Neural crest cell (in vitro differentiated cells): ENCODE data around the gene EGFL6. TPM values are rescaled to one million over a fixed set of nuclear protein-coding genes. Genes with fewer than 3 reads are reported as not detected.
"Not testable (repeated sequence)": the region's sequence is repeated elsewhere in the genome, so short reads cannot be mapped to it uniquely, and the experiment has no call there.

ENCODE experiments used
- DNase-seq: peaks from one replicate; pipeline ENCODE4 v3.0.0; 2021; ENCODE audit warnings: low read depth, mixed read lengths, low spot score
- H3K27ac Mint-ChIP-seq: one replicate; pipeline ENCODE4 v1.8.0; 2021; ENCODE audit warnings: mild to moderate bottlenecking, mixed read lengths; ENCODE audit not compliant: unreplicated experiment
- H3K27me3 Mint-ChIP-seq: 2 replicates; pipeline ENCODE4 v1.8.0; 2021; ENCODE audit warnings: low read depth, mild to moderate bottlenecking, mixed read lengths
- H3K36me3 Mint-ChIP-seq: 2 replicates; pipeline ENCODE4 v1.8.0; 2021; ENCODE audit warnings: low read depth, mild to moderate bottlenecking, mixed read lengths
- H3K4me1 Mint-ChIP-seq: 2 replicates; pipeline ENCODE4 v1.8.0; 2021; ENCODE audit warnings: mixed read lengths
- H3K4me3 Mint-ChIP-seq: one replicate; pipeline ENCODE4 v1.8.0; 2021; ENCODE audit warnings: mild to moderate bottlenecking, mixed read lengths
- H3K9me3 Mint-ChIP-seq: 2 replicates; pipeline ENCODE4 v1.8.0; 2021; ENCODE audit warnings: mixed read lengths
- total RNA-seq: library from RNA; stranded (reverse); gene quantifications from 2 replicates; pipeline ENCODE4 v1.2.1, GENCODE V29; 2021
- TF ChIP-seq, protein P1 (sequence below): fragments of 200-600 bp; sonication (generic); conservative IDR thresholded peaks from 2 replicates; pipeline ENCODE4 v1.5.0; 2021; ENCODE audit warnings: antibody characterized with exemption, mild to moderate bottlenecking

The EGFL6 gene
- total RNA-seq, 1 donor from 2014 or later = not detected

DNA sequence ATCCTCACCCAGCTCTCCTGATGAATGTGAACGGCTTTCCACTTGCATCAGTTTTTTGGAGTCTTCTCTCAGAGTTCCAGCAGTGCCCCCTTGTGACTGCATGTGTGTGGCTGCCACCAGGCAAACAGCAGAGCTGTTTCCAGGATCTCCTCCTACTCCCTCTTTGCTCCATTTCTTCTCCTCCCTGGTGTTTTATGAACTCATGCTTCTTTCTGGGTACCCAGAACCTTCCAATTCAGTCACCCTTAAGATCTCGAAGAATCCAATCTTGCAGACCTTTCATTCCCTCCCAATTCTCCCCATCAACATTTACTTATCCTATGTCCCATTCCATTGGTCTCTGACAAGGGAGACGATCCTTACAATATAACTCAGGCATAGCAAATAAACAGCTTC is 76.8 kb downstream of the EGFL6 start:
- H3K9me3 Mint-ChIP-seq = no peaks in the 10 kb centered on the region
- TF ChIP-seq, protein P1, sequence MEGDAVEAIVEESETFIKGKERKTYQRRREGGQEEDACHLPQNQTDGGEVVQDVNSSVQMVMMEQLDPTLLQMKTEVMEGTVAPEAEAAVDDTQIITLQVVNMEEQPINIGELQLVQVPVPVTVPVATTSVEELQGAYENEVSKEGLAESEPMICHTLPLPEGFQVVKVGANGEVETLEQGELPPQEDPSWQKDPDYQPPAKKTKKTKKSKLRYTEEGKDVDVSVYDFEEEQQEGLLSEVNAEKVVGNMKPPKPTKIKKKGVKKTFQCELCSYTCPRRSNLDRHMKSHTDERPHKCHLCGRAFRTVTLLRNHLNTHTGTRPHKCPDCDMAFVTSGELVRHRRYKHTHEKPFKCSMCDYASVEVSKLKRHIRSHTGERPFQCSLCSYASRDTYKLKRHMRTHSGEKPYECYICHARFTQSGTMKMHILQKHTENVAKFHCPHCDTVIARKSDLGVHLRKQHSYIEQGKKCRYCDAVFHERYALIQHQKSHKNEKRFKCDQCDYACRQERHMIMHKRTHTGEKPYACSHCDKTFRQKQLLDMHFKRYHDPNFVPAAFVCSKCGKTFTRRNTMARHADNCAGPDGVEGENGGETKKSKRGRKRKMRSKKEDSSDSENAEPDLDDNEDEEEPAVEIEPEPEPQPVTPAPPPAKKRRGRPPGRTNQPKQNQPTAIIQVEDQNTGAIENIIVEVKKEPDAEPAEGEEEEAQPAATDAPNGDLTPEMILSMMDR = peak; percentile 65
- H3K36me3 Mint-ChIP-seq = no peaks in the 10 kb centered on the region
- no peaks in the 10 kb centered on the region for H3K27me3 Mint-ChIP-seq
- H3K27ac Mint-ChIP-seq = no peak overlapping the region
- H3K4me3 Mint-ChIP-seq = no peak overlapping the region
- peak; percentile 48 for DNase-seq
- H3K4me1 Mint-ChIP-seq = peaks cover 10% of the 10 kb centered on the region

- peak overlapping the region; percentile 93 for H3K27ac Mint-ChIP-seq
- H3K4me1 Mint-ChIP-seq = peaks cover 15% of the 10 kb centered on the region
- H3K27me3 Mint-ChIP-seq = no peaks in the 10 kb centered on the region
- H3K36me3 Mint-ChIP-seq = no peaks in the 10 kb centered on the region
- DNase-seq = no peak
- TF ChIP-seq, protein P1 = no peak
- no peak overlapping the region for H3K4me3 Mint-ChIP-seq
- no peaks in the 10 kb centered on the region for H3K9me3 Mint-ChIP-seq
Observed at GRCh38 chrX:13647709-13648212, 78.4 kb downstream of the EGFL6 start.

DNA sequence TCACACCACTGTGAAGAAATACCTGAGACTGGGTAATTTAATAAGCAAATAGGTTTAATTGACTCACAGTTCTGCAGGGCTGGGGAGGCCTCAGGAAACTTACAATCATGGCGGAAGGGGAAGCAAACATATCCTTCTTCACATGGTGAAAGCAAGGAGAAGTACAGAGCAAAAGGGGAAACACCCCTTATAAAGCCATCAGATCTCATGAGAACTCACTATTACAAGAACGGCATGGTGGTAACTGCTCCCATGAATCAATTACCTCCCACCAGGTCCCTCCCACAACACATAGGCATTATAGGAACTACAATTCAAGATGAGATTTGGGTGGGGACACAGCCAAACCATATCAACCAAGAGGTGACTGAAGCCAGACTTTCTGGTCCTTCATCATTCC is 78.9 kb downstream of the EGFL6 start:
- not testable (repeated sequence) for H3K4me3 Mint-ChIP-seq, H3K27ac Mint-ChIP-seq, H3K36me3 Mint-ChIP-seq, H3K9me3 Mint-ChIP-seq, H3K27me3 Mint-ChIP-seq, DNase-seq
- peaks cover 17% of the 10 kb centered on the region for H3K4me1 Mint-ChIP-seq

DNA sequence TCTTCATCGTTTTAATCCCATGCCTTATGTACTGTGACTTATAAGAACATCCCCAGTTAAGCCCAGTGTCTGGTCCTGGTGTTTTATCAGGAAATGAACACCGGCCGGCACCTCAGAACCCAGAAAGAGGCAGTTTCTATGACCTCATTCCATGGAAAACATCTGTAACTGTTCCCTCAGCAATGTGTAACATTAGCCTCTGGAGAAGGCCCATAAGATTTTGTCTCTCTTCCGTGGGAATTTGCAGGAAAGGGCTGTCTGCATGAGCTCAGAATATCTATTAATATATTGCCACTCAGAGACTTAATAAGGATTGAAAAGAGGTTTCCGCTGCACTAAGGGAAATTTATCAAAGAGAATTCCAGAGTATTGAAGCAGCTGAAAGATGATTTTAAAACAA is 80.4 kb downstream of the EGFL6 start:
- Mint-ChIP-seq H3K36me3 (no peaks in the 10 kb centered on the region), H3K4me1 (peaks cover 17% of the 10 kb centered on the region), H3K27me3 (no peaks in the 10 kb centered on the region), H3K9me3 (no peaks in the 10 kb centered on the region), H3K27ac (no peak overlapping the region), H3K4me3 (no peak overlapping the region)
- TF ChIP-seq, protein P1 = no peak
- no peak for DNase-seq

DNA sequence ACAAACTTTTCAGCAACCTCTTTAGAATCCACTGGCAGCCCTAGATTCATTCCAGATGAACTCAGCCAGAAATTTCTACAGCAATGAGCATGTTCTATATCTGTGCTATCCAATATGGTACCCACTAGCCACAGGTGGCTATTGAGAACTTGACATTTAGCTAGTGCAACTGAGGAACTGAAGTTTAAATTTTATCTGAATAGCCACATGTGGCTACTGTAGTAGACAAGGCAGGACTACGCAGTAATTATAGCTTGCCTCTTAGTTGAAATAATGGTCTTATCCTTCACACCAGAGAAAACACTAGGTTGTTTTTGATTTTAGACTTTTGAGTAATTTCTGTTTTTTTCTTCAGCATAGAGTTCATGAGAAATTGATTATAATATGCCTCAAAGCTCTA is 80.9 kb downstream of the EGFL6 start:
- DNase-seq = no peak
- H3K4me1 Mint-ChIP-seq = peaks cover 17% of the 10 kb centered on the region
- H3K9me3 Mint-ChIP-seq = no peaks in the 10 kb centered on the region
- H3K27me3 Mint-ChIP-seq = no peaks in the 10 kb centered on the region
- H3K36me3 Mint-ChIP-seq = no peaks in the 10 kb centered on the region
- H3K4me3 Mint-ChIP-seq = no peak overlapping the region
- TF ChIP-seq, protein P1 = no peak
- no peak overlapping the region for H3K27ac Mint-ChIP-seq

DNA sequence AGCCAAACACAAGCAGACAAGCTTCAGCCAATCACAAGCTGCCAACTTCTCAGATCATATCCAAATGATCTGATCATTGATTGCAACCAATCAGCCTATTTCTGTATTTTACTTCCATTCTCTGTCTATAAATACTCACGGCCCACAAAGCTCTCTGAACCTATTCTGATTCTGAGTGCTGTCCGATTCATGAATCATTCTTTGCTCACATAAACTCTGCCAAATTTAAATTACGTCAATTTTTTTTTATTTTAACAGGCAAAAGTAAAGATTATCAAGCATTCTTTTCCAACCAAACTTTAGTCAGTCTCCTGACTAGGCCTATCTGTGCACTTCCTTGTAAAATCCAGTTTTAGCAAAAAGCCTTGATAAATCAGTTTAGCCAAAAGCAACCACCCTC is 81.7 kb downstream of the EGFL6 start:
- no peaks in the 10 kb centered on the region for H3K9me3 Mint-ChIP-seq
- TF ChIP-seq, protein P1 = no peak
- H3K4me3 Mint-ChIP-seq = no peak overlapping the region
- no peak for DNase-seq
- H3K4me1 Mint-ChIP-seq = peaks cover 13% of the 10 kb centered on the region
- no peaks in the 10 kb centered on the region for H3K36me3 Mint-ChIP-seq
- no peaks in the 10 kb centered on the region for H3K27me3 Mint-ChIP-seq
- H3K27ac Mint-ChIP-seq = no peak overlapping the region
